B cell (primary cell): Measurements from ENCODE around the gene DHX36. TPM values are rescaled to one million over a fixed set of nuclear protein-coding genes. Genes with fewer than 3 reads are reported as not detected.

Experiments
- ATAC-seq: fragments of 200-7000 bp; cut with Tn5 transposase; one replicate; pipeline ENCODE4 v1.10.0; 2021; ENCODE audit warnings: low read depth, mild to moderate bottlenecking, moderate number of reproducible peaks, moderate library complexity
- CTCF ChIA-PET: fragments of 350-600 bp; sonication (Branson Sonifier 250); formaldehyde crosslinking; loops from one replicate; lab custom pipeline; 2021; ENCODE audit warnings: antibody characterized with exemption, inconsistent platforms; lab: Charles Lee
- POLR2A ChIA-PET: fragments of 350-600 bp; sonication (Branson Sonifier 250); formaldehyde crosslinking; loops from one replicate; lab custom pipeline; 2021; ENCODE audit warnings: antibody characterized with exemption; lab: Charles Lee
- DNase-seq: peaks from one replicate; pipeline ENCODE4 v3.0.0; 2013
- H2AFZ ChIP-seq: 2 replicates; pipeline ENCODE4 v1.6.1; 2012; ENCODE audit warnings: mild to moderate bottlenecking, low read depth, low read length; ENCODE audit not compliant: insufficient read depth, poor library complexity, severe bottlenecking
- H3K27ac ChIP-seq, 2 donors: 1 replicate in 1 of 2; 2 replicates in 1 of 2; pipeline ENCODE4 v1.5.1; 2012 to 2013; ENCODE audit warnings: low read length in 2 of 2, mild to moderate bottlenecking in 2 of 2, moderate library complexity in 1 of 2
- H3K27me3 ChIP-seq, 4 experiments: fragments of 200-600 bp in 1 of 4; sonication (generic) in 1 of 4; replicated peaks in 1 of 4; 1 replicate in 2 of 4; 2 replicates in 2 of 4; pipeline versions ENCODE4 v1.6.1 to v1.7.0; 2013 to 2016; ENCODE audit warnings: low read length in 3 of 4, mild to moderate bottlenecking in 2 of 4, mixed read lengths in 1 of 4, moderate library complexity in 1 of 4; ENCODE audit not compliant: insufficient read depth in 4 of 4, control insufficient read depth in 3 of 4; ENCODE audit errors: control extremely low read depth in 1 of 4
- H3K36me3 ChIP-seq, 2 experiments: replicated peaks in 1 of 2; 1 replicate in 1 of 2; 2 replicates in 1 of 2; pipeline versions ENCODE4 v1.6.1 to v1.7.1; 2013; ENCODE audit warnings: low read length in 1 of 2; ENCODE audit not compliant: insufficient read depth in 2 of 2, control insufficient read depth in 1 of 2; ENCODE audit errors: control extremely low read depth in 1 of 2, extremely low read depth in 1 of 2
- H3K4me1 ChIP-seq, 2 donors: fragments of 200-600 bp in 1 of 2; sonication (generic) in 1 of 2; 1 replicate in 1 of 2; 2 replicates in 1 of 2; pipeline versions ENCODE4 v1.5.1 to v1.6.1; 2013 to 2017; ENCODE audit warnings: low read length in 2 of 2; ENCODE audit not compliant: control insufficient read depth in 2 of 2, insufficient read depth in 2 of 2
- H3K4me2 ChIP-seq: replicated peaks from 2 replicates; pipeline ENCODE3; 2012; ENCODE audit warnings: mild to moderate bottlenecking, low read depth, low read length; ENCODE audit not compliant: poor library complexity, severe bottlenecking
- H3K4me3 ChIP-seq, 5 experiments: fragments of 200-600 bp in 1 of 5; sonication (generic) in 1 of 5; 1 replicate in 3 of 5; 2 replicates in 2 of 5; pipeline versions ENCODE4 v1.5.1 to v1.7.0; 2011 to 2016; ENCODE audit warnings: low read length in 4 of 5, mild to moderate bottlenecking in 4 of 5, low read depth in 2 of 5, control low read depth in 1 of 5, moderate library complexity in 1 of 5; ENCODE audit not compliant: insufficient read depth in 1 of 5; ENCODE audit errors: control extremely low read depth in 1 of 5, extremely low read depth in 1 of 5
- H3K79me2 ChIP-seq: fragments of 200-600 bp; sonication (generic); one replicate; pipeline ENCODE4 v1.6.0; 2016; ENCODE audit warnings: low read length; ENCODE audit not compliant: control insufficient read depth, insufficient read depth
- H3K9ac ChIP-seq: fragments of 200-600 bp; sonication (generic); 2 replicates; pipeline ENCODE4 v1.6.1; 2017; ENCODE audit warnings: mild to moderate bottlenecking, low read length, moderate library complexity
- H3K9me3 ChIP-seq, 3 donors: one replicate each; pipeline versions ENCODE4 v1.6.1 to v1.7.1; 2013; ENCODE audit warnings: low read length in 2 of 3; ENCODE audit not compliant: control insufficient read depth in 2 of 3, insufficient read depth in 1 of 3; ENCODE audit errors: control extremely low read depth in 1 of 3
- H4K20me1 ChIP-seq: 2 replicates; pipeline ENCODE4 v1.6.0; 2012; ENCODE audit warnings: mild to moderate bottlenecking, low read length; ENCODE audit not compliant: insufficient read depth, control insufficient read depth, poor library complexity, severe bottlenecking
- H3K27ac Mint-ChIP-seq: one replicate; pipeline ENCODE4 v1.8.0; 2021; ENCODE audit warnings: mixed read lengths
- H3K27me3 Mint-ChIP-seq: one replicate; pipeline ENCODE4 v1.8.0; 2021; ENCODE audit warnings: mixed read lengths
- H3K4me1 Mint-ChIP-seq: one replicate; pipeline ENCODE4 v1.8.0; 2021; ENCODE audit warnings: mixed read lengths
- H3K4me3 Mint-ChIP-seq: one replicate; pipeline ENCODE4 v1.8.0; 2021; ENCODE audit warnings: mixed read lengths
- H3K9me3 Mint-ChIP-seq: one replicate; pipeline ENCODE4 v1.8.0; 2022; ENCODE audit warnings: mixed read lengths; ENCODE audit not compliant: insufficient read depth
- EZH2 ChIP-seq: IDR thresholded peaks from 2 replicates; pipeline ENCODE4 v1.6.1; 2012; ENCODE audit warnings: borderline replicate concordance, low read depth, mild to moderate bottlenecking, moderate library complexity, low read length; ENCODE audit not compliant: insufficient read depth, poor library complexity, severe bottlenecking
- WGBS: methylation state at CpG from one replicate; pipeline ENCODE4 v1.1.5; 2013; ENCODE audit warnings: missing lambda C conversion rate; ENCODE audit not compliant: insufficient coverage; 5-methylcytosine and 5-hydroxymethylcytosine counted together
- intact Hi-C: fragments of 100-400 bp; cut with micrococcal nuclease; formaldehyde crosslinking; loops from one replicate; pipeline ENCODE4 v1.10.0; 2022
- polyA plus RNA-seq: library from polyadenylated mRNA; depleted of rRNA; stranded (reverse); fragments of >200 nt; gene quantifications from 2 replicates; pipeline ENCODE4 v1.2.3, GENCODE V29; 2012
- total RNA-seq, 2 donors: library from RNA; stranded (reverse); fragments of 120-200 nt in 1 of 2; gene quantifications; 1 replicate in 1 of 2; 2 replicates in 1 of 2; pipeline versions ENCODE4 v1.2.3 to v1.2.4, GENCODE V29; 2013 to 2022
- TF ChIP-seq, protein P1 (sequence below): fragments of 200-600 bp; IDR thresholded peaks from one replicate; pipeline ENCODE4 v1.8.0; 2022; ENCODE audit warnings: antibody characterized with exemption, mild to moderate bottlenecking

The DHX36 gene
- total and polyA plus RNA-seq, 2 donors (not counting 1 experiment from before 2014, with no cell fraction given) = 33.4 to 113 TPM

DNA sequence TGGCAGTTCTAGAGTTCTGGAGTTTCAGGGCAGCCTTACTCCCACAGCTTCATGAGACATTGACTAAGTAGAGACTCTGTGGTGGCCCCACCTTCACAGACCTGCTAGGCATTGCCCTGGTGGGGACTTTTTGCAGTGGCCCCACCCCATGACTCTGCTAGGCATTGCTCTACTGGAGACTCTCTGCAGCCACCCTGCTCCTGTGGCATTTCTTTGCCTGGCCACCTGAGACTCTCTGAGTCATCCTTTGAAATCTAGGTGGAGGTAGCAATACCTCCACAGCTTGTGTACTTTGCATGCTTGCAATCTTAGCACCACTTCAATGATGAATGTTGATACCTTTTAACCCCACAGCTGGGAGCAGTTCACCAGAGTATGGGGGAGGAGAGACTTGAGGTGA is 40.6 kb upstream of the DHX36 start:
- POLR2A ChIA-PET = no interaction called here
- Histone ChIP-seq H3K27me3 (no peaks in the 10 kb centered on the region), H3K9ac (no peak overlapping the region)

DNA sequence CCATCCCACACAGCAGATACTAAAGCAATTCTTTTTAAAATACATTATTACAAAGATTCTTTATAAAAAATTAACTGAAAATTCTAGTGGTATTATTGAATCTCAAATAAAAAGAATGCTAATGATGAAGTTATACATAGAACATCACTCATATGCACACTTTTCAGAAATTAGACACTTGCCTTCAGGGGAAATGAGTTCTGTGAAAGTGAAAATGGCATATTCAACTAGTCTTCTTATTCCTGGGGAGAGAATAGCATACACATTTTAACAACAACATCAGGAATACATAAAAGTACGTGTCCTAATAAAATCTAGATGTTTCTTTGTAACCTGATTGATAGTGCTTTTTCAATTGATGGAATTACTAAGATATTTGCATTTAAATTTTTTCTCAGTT is 36.8 kb upstream of the DHX36 start:
- no CpG with 5 or more reads among the region's 1 CpG for WGBS
- H2AFZ ChIP-seq = no peak overlapping the region
- intact Hi-C loops = no loop called here
- ChIA-PET CTCF (no interaction called here), POLR2A (no interaction called here)
- peaks cover 0 to 5% (median 0%) of the 10 kb centered on the region in 3 donors for H3K9me3 ChIP-seq
- TF ChIP-seq, protein P1, sequence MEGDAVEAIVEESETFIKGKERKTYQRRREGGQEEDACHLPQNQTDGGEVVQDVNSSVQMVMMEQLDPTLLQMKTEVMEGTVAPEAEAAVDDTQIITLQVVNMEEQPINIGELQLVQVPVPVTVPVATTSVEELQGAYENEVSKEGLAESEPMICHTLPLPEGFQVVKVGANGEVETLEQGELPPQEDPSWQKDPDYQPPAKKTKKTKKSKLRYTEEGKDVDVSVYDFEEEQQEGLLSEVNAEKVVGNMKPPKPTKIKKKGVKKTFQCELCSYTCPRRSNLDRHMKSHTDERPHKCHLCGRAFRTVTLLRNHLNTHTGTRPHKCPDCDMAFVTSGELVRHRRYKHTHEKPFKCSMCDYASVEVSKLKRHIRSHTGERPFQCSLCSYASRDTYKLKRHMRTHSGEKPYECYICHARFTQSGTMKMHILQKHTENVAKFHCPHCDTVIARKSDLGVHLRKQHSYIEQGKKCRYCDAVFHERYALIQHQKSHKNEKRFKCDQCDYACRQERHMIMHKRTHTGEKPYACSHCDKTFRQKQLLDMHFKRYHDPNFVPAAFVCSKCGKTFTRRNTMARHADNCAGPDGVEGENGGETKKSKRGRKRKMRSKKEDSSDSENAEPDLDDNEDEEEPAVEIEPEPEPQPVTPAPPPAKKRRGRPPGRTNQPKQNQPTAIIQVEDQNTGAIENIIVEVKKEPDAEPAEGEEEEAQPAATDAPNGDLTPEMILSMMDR = no peak
- TF ChIP-seq EZH2 = no peak
- no peak overlapping the region for H3K27ac Mint-ChIP-seq
- no peak overlapping the region for H3K4me2 ChIP-seq
- no peak overlapping the region for H3K27ac ChIP-seq
- no peaks in the 10 kb centered on the region for H3K4me1 ChIP-seq
- H3K4me1 Mint-ChIP-seq = no peaks in the 10 kb centered on the region
- no peak overlapping the region for H3K9ac ChIP-seq
- H3K27me3 ChIP-seq = no peaks in the 10 kb centered on the region
- H3K79me2 ChIP-seq = no peaks in the 10 kb centered on the region
- H3K4me3 Mint-ChIP-seq = no peak overlapping the region
- H3K4me3 ChIP-seq = no peak overlapping the region
- peaks cover 4% of the 10 kb centered on the region for H3K27me3 Mint-ChIP-seq
- H3K9me3 Mint-ChIP-seq = peaks cover under 1% of the 10 kb centered on the region
- no peaks in the 10 kb centered on the region for H3K36me3 ChIP-seq
- H4K20me1 ChIP-seq = no peaks in the 10 kb centered on the region
- DNase-seq (no peak), ATAC-seq (no peak)

More for the DNA sequence above, 40.6 kb upstream of the DHX36 start:
- intact Hi-C loops = no loop called here
- H3K27ac ChIP-seq = no peak overlapping the region
- no peak overlapping the region for H2AFZ ChIP-seq
- no peak for TF ChIP-seq EZH2
- TF ChIP-seq, protein P1 = no peak
- Mint-ChIP-seq H3K4me1 (no peaks in the 10 kb centered on the region), H3K27ac (no peak overlapping the region), H3K9me3 (no peaks in the 10 kb centered on the region), H3K27me3 (peaks cover 4% of the 10 kb centered on the region), H3K4me3 (no peak overlapping the region)
- CTCF ChIA-PET = no interaction called here
- no peak overlapping the region for H3K4me2 ChIP-seq
- no peaks in the 10 kb centered on the region for H3K36me3 ChIP-seq
- H3K4me3 ChIP-seq = no peak overlapping the region
- DNase-seq (no peak), ATAC-seq (no peak)
- H3K79me2 ChIP-seq = no peaks in the 10 kb centered on the region
- peaks cover 0 to 7% (median 0%) of the 10 kb centered on the region in 3 donors for H3K9me3 ChIP-seq
- no peaks in the 10 kb centered on the region for H4K20me1 ChIP-seq
- H3K4me1 ChIP-seq = no peaks in the 10 kb centered on the region
